Trophoblast cell (in vitro differentiated cells and primary cell): ENCODE results near the gene NOLC1.

ENCODE experiments used
- DNase-seq, 2 donors: peaks; one replicate each; pipeline ENCODE4 v3.0.0-alpha.2; 2016
- H2AFZ ChIP-seq: 2 replicates; pipeline ENCODE4 v1.6.1; 2013; ENCODE audit warnings: low read length, moderate library complexity, mild to moderate bottlenecking; ENCODE audit not compliant: insufficient read depth, poor library complexity
- H2AK5ac ChIP-seq: 2 replicates; pipeline ENCODE4 v1.6.1; 2013; ENCODE audit warnings: mild to moderate bottlenecking, low read length
- H2BK120ac ChIP-seq: 2 replicates; pipeline ENCODE4 v1.6.1; 2013; ENCODE audit warnings: low read length, mild to moderate bottlenecking, moderate library complexity; ENCODE audit not compliant: insufficient read depth, poor library complexity
- H2BK12ac ChIP-seq: 2 replicates; pipeline ENCODE4 v1.6.1; 2013; ENCODE audit warnings: mild to moderate bottlenecking, low read length, moderate library complexity
- H2BK5ac ChIP-seq: 2 replicates; pipeline ENCODE4 v1.6.1; 2013; ENCODE audit warnings: low read length, low read depth, moderate library complexity, mild to moderate bottlenecking; ENCODE audit not compliant: poor library complexity
- H3K14ac ChIP-seq: 2 replicates; pipeline ENCODE4 v1.6.1; 2013; ENCODE audit warnings: mild to moderate bottlenecking, low read length
- H3K18ac ChIP-seq: 2 replicates; pipeline ENCODE4 v1.6.1; 2013; ENCODE audit warnings: mild to moderate bottlenecking, low read length
- H3K23ac ChIP-seq: 2 replicates; pipeline ENCODE4 v1.6.1; 2013; ENCODE audit warnings: low read length
- H3K27ac ChIP-seq: 2 replicates; pipeline ENCODE4 v1.5.1; 2013; ENCODE audit warnings: low read depth, mild to moderate bottlenecking, inconsistent platforms, low read length, moderate library complexity
- H3K27me3 ChIP-seq: 2 replicates; pipeline ENCODE4 v1.6.1; 2013; ENCODE audit warnings: inconsistent platforms, mild to moderate bottlenecking, low read length, moderate library complexity; ENCODE audit not compliant: insufficient read depth
- H3K36me3 ChIP-seq, 2 experiments: 1 replicate in 1 of 2; 2 replicates in 1 of 2; pipeline ENCODE4 v1.6.1; 2013; ENCODE audit warnings: low read length in 2 of 2, mild to moderate bottlenecking in 2 of 2, moderate library complexity in 1 of 2; ENCODE audit not compliant: insufficient read depth in 2 of 2, control insufficient read depth in 1 of 2
- H3K4ac ChIP-seq: 2 replicates; pipeline ENCODE4 v1.6.1; 2013; ENCODE audit warnings: low read depth, mild to moderate bottlenecking, low read length, moderate library complexity
- H3K4me1 ChIP-seq, 2 experiments: 1 replicate in 1 of 2; 2 replicates in 1 of 2; pipeline ENCODE4 v1.6.1; 2013; ENCODE audit warnings: low read length in 2 of 2, mild to moderate bottlenecking in 2 of 2, moderate library complexity in 1 of 2; ENCODE audit not compliant: insufficient read depth in 2 of 2, control insufficient read depth in 1 of 2
- H3K4me2 ChIP-seq: 2 replicates; pipeline ENCODE4 v1.6.1; 2013; ENCODE audit warnings: inconsistent platforms, mild to moderate bottlenecking, low read length, moderate library complexity
- H3K4me3 ChIP-seq: 2 replicates; pipeline ENCODE4 v1.5.1; 2013; ENCODE audit warnings: mild to moderate bottlenecking, low read depth, low read length, inconsistent platforms
- H3K79me1 ChIP-seq: one replicate; pipeline ENCODE4 v1.6.1; 2013; ENCODE audit warnings: low read length
- H3K79me2 ChIP-seq: 2 replicates; pipeline ENCODE4 v1.6.1; 2013; ENCODE audit warnings: low read length, mild to moderate bottlenecking; ENCODE audit not compliant: control insufficient read depth, insufficient read depth, poor library complexity
- H3K9ac ChIP-seq: 2 replicates; pipeline ENCODE4 v1.6.1; 2013; ENCODE audit warnings: mild to moderate bottlenecking, low read length
- H3K9me3 ChIP-seq: 2 replicates; pipeline ENCODE4 v1.6.1; 2013; ENCODE audit warnings: low read depth, mild to moderate bottlenecking, control low read depth, inconsistent platforms, low read length; ENCODE audit not compliant: insufficient read depth
- H4K12ac ChIP-seq: 2 replicates; pipeline ENCODE4 v1.6.1; 2013; ENCODE audit warnings: low read depth, mild to moderate bottlenecking, low read length, moderate library complexity
- H4K8ac ChIP-seq: 2 replicates; pipeline ENCODE4 v1.6.1; 2013; ENCODE audit warnings: low read depth, mild to moderate bottlenecking, low read length, moderate library complexity
- H4K91ac ChIP-seq: one replicate; pipeline ENCODE4 v1.6.1; 2013; ENCODE audit warnings: low read depth, mild to moderate bottlenecking, low read length, moderate library complexity
- WGBS: extraction: QIAGEN DNeasy Blood & Tissue Kit; methylation state at CpG from one replicate; pipeline ENCODE4 v1.1.7; 2013; ENCODE audit warnings: missing lambda C conversion rate; ENCODE audit not compliant: insufficient read length, insufficient coverage; ENCODE audit errors: extremely low coverage; 5-methylcytosine and 5-hydroxymethylcytosine counted together

Gene NOLC1

GRCh38 chr10:102141583-102142107 lies 10.5 kb upstream of the NOLC1 start:
- Histone ChIP-seq H2AFZ (no peak overlapping the region), H3K79me1 (no peaks in the 10 kb centered on the region), H3K18ac (no peak overlapping the region), H3K4me1 (peaks cover 0 to 1% of the 10 kb centered on the region in 2 experiments), H4K8ac (no peak overlapping the region), H2BK120ac (no peak overlapping the region), H2BK12ac (no peak overlapping the region), H3K23ac (no peak overlapping the region), H3K79me2 (peaks cover 2% of the 10 kb centered on the region), H3K27me3 (no peaks in the 10 kb centered on the region), H4K91ac (no peak overlapping the region), H4K12ac (peak overlapping the region; percentile 2), H3K9me3 (peaks cover 5% of the 10 kb centered on the region), H3K14ac (no peak overlapping the region), H3K4ac (no peak overlapping the region), H2AK5ac (no peak overlapping the region), H2BK5ac (no peak overlapping the region), H3K4me3 (no peak overlapping the region), H3K27ac (no peak overlapping the region), H3K36me3 (peaks cover 66 to 74% of the 10 kb centered on the region in 2 experiments), H3K4me2 (no peak overlapping the region), H3K9ac (no peak overlapping the region)
- no peak for DNase-seq
- WGBS, result no CpG with 5 or more reads among the region's 4 CpGs

GRCh38 chr10:102146971-102147428 lies 5.2 kb upstream of the NOLC1 start:
- H4K91ac ChIP-seq, result no peak overlapping the region
- no peak overlapping the region for H2AFZ ChIP-seq
- no peak overlapping the region for H3K4me2 ChIP-seq
- no peak overlapping the region for H2BK120ac ChIP-seq
- no peak overlapping the region for H3K23ac ChIP-seq
- no peak overlapping the region for H4K8ac ChIP-seq
- no peak overlapping the region for H3K14ac ChIP-seq
- DNase-seq, result no peak
- no peak overlapping the region for H3K18ac ChIP-seq
- no peak overlapping the region for H2AK5ac ChIP-seq
- H4K12ac ChIP-seq, result no peak overlapping the region
- no CpG with 5 or more reads among the region's 17 CpGs for WGBS
- H3K9ac ChIP-seq, result no peak overlapping the region
- H3K27ac ChIP-seq, result no peak overlapping the region
- no peaks in the 10 kb centered on the region for H3K9me3 ChIP-seq
- no peak overlapping the region for H2BK12ac ChIP-seq
- H2BK5ac ChIP-seq, result no peak overlapping the region
- H3K79me1 ChIP-seq, result peaks cover 2% of the 10 kb centered on the region
- no peak overlapping the region for H3K4ac ChIP-seq
- H3K79me2 ChIP-seq, result no peaks in the 10 kb centered on the region
- H3K27me3 ChIP-seq, result no peaks in the 10 kb centered on the region
- H3K4me1 ChIP-seq, result peaks cover 6 to 8% of the 10 kb centered on the region in 2 experiments
- H3K36me3 ChIP-seq, result peaks cover 44 to 58% of the 10 kb centered on the region in 2 experiments
- no peak overlapping the region for H3K4me3 ChIP-seq

DNA sequence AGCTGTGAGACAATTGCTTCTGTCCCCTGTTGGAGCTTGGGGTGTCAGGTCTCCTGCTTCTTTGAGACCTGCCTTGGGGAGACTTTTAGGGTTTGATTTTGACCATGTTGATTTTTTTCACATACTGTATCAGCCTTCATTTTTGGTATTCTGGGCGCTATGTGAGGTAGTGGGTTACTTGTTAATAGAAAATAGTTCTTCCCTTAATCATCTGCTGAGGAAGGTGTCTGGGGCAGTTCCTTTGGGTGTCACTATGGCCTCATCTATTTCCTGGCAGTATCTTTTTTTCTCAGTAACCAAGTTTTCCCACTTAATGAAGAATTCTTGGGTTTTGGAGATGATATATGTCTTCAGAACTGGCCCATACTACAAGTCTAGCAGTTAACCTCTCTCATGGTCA lies 4.6 kb upstream of the NOLC1 start:
- no peak overlapping the region for H2AFZ ChIP-seq
- no peak overlapping the region for H2AK5ac ChIP-seq
- H4K8ac ChIP-seq, result no peak overlapping the region
- H3K4me2 ChIP-seq, result no peak overlapping the region
- H3K18ac ChIP-seq, result no peak overlapping the region
- peaks cover 3% of the 10 kb centered on the region for H3K79me2 ChIP-seq
- no peaks in the 10 kb centered on the region for H3K27me3 ChIP-seq
- no peak for DNase-seq
- H4K91ac ChIP-seq, result no peak overlapping the region
- no peak overlapping the region for H3K14ac ChIP-seq
- no peak overlapping the region for H3K4ac ChIP-seq
- peaks cover 5% of the 10 kb centered on the region for H3K79me1 ChIP-seq
- no peak overlapping the region for H2BK120ac ChIP-seq
- no peaks in the 10 kb centered on the region for H3K9me3 ChIP-seq
- no peak overlapping the region for H2BK12ac ChIP-seq
- WGBS, result no CpG with 5 or more reads among the region's 1 CpG
- no peak overlapping the region for H3K23ac ChIP-seq
- no peak overlapping the region for H3K27ac ChIP-seq
- H3K4me3 ChIP-seq, result no peak overlapping the region
- peaks cover 6 to 8% of the 10 kb centered on the region in 2 experiments for H3K4me1 ChIP-seq
- H3K9ac ChIP-seq, result no peak overlapping the region
- no peak overlapping the region for H2BK5ac ChIP-seq
- H3K36me3 ChIP-seq, result peaks cover 41 to 58% of the 10 kb centered on the region in 2 experiments
- H4K12ac ChIP-seq, result no peak overlapping the region

DNA sequence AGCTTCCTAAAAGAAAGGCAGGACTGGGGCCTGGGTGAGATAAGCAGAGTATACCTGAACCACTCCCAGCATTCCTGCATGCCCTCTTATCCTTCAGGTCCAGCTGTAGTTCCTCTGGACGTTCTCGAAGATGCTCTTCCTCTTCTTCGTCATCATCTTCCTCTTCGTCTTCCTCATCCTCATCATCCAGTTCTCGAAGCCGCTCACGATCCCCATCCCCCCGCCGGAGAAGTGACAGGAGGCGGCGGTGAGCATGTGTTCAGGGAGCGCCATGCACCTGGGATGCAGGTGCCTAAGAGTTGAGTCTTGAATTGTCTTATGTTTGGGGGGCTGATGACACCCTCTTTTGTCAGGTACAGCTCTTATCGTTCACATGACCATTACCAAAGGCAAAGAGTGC lies 3.9 kb upstream of the NOLC1 start:
- no peak overlapping the region for H2AK5ac ChIP-seq
- no peak overlapping the region for H3K9ac ChIP-seq
- H3K36me3 ChIP-seq, result peaks cover 38 to 52% of the 10 kb centered on the region in 2 experiments
- H3K4me2 ChIP-seq, result no peak overlapping the region
- no peak overlapping the region for H3K14ac ChIP-seq
- H3K9me3 ChIP-seq, result no peaks in the 10 kb centered on the region
- H3K18ac ChIP-seq, result no peak overlapping the region
- H2AFZ ChIP-seq, result no peak overlapping the region
- no peak overlapping the region for H3K27ac ChIP-seq
- H3K4ac ChIP-seq, result no peak overlapping the region
- H3K4me3 ChIP-seq, result no peak overlapping the region
- H2BK120ac ChIP-seq, result no peak overlapping the region
- no peak overlapping the region for H4K12ac ChIP-seq
- H3K23ac ChIP-seq, result no peak overlapping the region
- no peak overlapping the region for H4K8ac ChIP-seq
- no peak for DNase-seq
- no peaks in the 10 kb centered on the region for H3K27me3 ChIP-seq
- H3K4me1 ChIP-seq, result peaks cover 7 to 9% of the 10 kb centered on the region in 2 experiments
- H3K79me2 ChIP-seq, result peaks cover 6% of the 10 kb centered on the region
- H2BK5ac ChIP-seq, result no peak overlapping the region
- H4K91ac ChIP-seq, result no peak overlapping the region
- 100% methylated on average over 5 of the region's 13 CpGs for WGBS
- H3K79me1 ChIP-seq, result peaks cover 5% of the 10 kb centered on the region
- H2BK12ac ChIP-seq, result no peak overlapping the region
